ENCODE measurements around the gene TMEM72.
"Not testable (repeated sequence)": the region's sequence is repeated elsewhere in the genome, so short reads cannot be mapped to it uniquely, and the experiment has no call there.

TMEM72 gene

DNA sequence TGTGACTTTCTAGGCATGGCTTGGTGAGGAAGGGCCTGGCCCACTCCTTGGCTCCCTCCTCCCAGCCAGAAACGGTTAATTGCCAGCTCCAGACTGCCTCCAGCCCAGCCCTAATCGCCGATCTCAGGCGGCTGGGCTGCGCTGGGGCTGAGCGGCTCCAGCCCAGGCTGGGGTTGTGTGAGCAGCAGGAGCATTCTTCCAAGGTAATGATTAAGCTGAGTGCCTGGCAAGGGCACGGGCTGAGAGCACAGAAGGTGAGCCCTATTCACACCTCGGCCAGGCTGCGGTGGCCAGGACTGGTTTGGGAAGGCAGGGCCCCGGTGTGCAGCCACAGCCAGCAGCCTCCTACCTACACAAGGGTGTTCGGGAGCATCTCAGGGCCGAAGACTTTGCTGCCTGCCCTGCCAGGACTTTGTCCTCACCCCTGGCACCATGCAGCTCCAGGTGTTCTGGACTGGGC, at the start of gene TMEM72:
TSS of gene TMEM72 (plus strand) at position 257 of the 460 bp plus-strand sequence. CDS start at position 433, 176 bp downstream.
- DNase-seq (ENCODE audit: low read depth in 3 of 3) = no peak

DNA sequence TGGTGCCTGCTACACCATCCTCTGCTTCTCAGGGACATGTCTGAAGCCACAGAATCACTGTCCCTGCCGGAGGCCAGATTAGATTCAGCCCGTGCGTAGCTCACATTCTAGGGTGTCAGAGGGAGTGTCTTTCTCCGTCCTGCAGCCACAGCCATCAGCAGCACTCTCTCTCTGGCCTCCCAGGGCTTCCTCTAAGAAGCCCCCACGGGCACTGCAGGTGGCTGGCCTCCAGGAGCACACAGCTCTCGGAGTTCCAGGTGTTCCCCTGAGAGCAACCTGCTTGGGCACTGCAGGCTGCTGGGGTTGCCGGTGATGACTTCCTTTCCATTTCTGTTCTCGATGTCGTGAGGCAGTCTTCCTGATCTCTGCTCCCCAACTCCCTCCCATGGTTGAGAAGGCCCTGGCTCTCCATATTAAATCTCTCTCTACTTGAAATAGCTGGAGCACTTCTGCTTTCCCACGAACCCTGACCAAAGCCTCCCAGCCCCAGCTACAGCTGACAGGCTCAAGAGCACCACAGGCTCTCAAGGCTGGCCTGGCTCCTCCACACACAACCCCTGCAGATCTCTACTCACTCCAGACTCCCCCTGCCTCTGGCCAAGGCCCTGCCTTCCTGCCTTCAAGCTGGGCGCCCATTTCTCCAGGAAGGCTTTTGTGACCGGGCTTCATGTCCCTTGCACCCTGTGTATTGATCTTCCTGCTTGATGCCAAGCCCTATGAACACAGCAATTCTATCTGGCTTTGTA, 49.0 kb upstream of the TMEM72 start:
- DNase-seq (ENCODE audit: low read depth in 3 of 3) = no peak

- no peak for DNase-seq (ENCODE audit: low read depth in 3 of 3)
Measured at GRCh38 chr10:44862924-44863323, 48.2 kb upstream of the TMEM72 start.

DNA sequence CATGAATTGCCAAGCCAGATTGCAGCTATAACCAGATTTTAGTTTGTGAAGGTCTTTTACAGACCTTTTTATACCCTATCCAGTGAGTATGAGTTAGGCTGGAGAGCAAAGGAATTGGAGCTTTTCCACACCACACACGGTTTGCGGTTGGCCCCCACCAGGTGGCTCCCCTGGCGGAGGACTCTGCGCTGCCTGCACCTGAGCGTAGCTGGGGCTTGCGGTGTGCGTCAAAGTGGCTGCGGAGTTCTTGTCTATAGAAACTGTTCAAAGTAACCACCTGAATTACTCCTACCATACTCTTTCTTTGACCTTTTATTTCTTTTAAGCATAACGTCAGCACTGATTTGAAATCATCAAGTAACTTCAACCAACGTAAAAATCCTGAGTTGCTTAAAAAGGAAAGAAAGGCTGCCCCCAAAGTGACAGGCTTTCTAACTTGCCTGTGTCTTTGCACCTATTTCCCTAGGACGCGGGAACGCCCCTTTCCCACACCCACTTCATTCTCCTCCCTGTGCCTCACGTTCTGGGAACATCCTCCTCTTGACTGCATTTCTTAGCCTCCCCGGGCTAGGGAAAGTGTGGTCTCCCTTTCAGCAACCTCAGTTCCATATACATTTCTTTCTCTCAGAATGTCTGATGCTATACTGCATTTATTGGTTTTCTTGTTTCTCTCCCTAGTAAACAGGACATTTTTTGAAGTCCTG, 47.6 kb upstream of the TMEM72 start:
- DNase-seq (ENCODE audit: low read depth in 3 of 3) = no peak

DNA sequence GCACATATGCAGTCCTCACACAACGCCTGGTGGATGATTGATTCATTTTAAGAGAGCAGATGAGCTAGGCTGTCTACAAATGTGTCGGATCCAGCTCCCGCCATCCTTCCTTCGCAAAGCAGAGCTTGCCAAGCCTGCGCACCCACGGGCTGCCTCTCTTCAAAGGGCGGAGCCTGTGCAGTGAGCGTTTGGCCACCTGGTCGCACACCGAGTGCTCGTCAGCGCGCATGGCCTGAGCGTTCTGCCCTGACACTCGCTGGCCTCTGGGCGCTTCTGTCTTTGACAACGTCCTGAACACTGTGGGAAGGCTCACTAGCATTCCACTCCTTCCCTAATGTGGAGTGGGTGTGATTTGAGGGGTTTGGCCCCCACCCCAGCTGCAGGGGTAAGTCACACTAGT, 47.1 kb upstream of the TMEM72 start:
- no peak for DNase-seq (ENCODE audit: low read depth in 3 of 3)

DNA sequence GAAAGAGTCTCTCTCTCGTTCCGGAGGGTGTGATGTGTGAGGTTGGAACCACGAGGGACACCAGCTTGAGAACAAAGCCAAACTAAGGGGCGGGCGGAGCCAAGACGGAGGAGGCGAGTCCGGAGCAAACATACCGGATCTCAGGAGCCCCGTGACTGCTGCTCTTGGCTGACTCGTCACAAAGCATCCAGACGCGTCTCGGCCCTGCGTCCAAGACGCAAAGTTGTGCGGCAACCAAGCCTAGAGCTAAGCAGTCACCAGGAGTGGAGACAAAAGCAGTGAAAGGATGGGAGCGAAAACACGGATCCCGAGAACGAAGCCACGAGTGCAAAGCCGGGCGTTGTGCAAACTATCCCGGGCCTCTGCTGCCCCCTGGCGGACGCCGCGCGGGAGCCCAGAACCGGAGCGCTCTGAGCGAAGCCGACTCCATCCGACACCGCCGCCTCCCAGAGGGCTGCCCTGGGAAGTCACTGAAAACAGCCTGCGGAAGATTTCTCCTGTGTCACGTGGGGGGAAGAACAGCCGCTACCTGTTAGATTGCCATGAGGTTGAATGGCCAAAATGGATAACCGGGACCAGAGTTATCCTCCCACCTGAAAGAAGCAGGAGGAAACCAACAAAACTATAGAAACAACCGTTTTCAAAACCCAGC, 46.4 kb upstream of the TMEM72 start:
- DNase-seq (ENCODE audit: low read depth in 3 of 3) = peak; percentile 68 to 84 (median 76)

DNA sequence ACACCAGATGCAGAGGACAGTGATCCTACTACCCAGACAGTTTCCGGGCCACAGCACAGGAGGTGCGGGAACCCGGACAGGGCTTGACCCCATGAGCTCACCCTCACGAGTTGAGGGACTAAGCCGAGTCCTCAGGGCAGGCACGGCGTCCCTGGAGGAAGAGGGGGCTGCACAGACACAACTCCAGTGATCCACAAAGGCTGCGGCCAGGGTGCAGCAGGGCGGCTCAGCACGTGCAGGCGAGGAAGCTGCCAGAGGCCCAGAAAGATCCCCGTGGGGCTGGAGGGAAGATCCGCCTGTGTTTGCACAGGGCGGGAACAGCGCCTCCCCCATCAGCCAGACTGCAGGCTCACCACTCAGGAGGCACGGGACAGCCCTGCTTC, 45.9 kb upstream of the TMEM72 start:
- no peak for DNase-seq (ENCODE audit: low read depth in 3 of 3)

- not testable (repeated sequence) for DNase-seq (ENCODE audit: low read depth in 3 of 3)
Measured at GRCh38 chr10:44866367-44866766, 44.8 kb upstream of the TMEM72 start.

GRCh38 chr10:44870031-44870430, 41.1 kb upstream of the TMEM72 start:
- no peak for DNase-seq (ENCODE audit: low read depth in 3 of 3)

GRCh38 chr10:44873160-44873559, 38.0 kb upstream of the TMEM72 start:
- DNase-seq (ENCODE audit: low read depth in 3 of 3) = no peak

GRCh38 chr10:44874166-44874565, 37.0 kb upstream of the TMEM72 start:
- no peak for DNase-seq (ENCODE audit: low read depth in 3 of 3)

- peak; percentile 40 to 76 (median 57) for DNase-seq (ENCODE audit: low read depth in 3 of 3)
Measured at GRCh38 chr10:44878706-44879530, 32.2 kb upstream of the TMEM72 start.

DNA sequence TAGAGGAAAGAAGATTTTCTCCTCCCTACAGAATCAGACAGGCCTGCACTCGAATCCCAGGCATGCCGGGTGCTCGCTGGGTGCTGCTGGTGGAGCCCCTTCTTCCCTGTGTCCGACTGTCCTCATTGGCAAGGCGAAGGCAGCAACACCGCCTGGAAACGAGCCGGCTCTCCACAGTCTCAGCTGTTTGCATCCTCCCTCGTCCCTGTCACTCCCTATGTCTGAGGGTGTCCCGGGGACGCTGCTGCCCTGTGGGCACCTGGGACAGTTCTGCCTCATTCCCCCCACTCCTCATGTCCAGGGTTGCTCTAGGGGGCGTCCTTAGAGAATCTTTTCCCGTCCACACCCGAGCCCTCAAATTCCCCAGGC, 31.6 kb upstream of the TMEM72 start:
- no peak for DNase-seq (ENCODE audit: low read depth in 3 of 3)

- no peak for DNase-seq (ENCODE audit: low read depth in 3 of 3)
Measured at GRCh38 chr10:44880090-44880715, 30.9 kb upstream of the TMEM72 start.

DNA sequence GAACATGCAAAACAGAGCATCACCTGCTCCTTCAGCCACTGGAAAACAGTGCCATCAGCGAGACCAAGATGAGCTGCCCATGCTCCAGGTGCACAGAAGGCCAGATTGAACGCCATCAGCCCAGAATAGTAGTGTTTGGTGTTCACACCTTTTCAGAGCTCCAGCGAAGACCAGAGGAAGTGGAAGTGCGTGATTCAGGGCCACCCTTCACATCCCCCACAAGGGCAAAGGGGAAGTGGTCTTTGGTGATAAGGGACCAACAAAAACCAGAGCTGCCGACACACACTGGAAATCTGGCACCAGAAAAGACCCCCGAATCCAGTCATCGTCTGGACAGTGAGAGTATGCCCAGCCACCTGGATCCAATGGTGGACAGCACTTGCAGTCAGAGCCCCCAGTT, 29.5 kb upstream of the TMEM72 start:
- DNase-seq (ENCODE audit: low read depth in 3 of 3) = no peak

GRCh38 chr10:44882166-44882720, 28.9 kb upstream of the TMEM72 start:
- DNase-seq (ENCODE audit: low read depth in 3 of 3) = no peak

GRCh38 chr10:44883593-44884331, 27.4 kb upstream of the TMEM72 start:
- no peak for DNase-seq (ENCODE audit: low read depth in 3 of 3)

DNA sequence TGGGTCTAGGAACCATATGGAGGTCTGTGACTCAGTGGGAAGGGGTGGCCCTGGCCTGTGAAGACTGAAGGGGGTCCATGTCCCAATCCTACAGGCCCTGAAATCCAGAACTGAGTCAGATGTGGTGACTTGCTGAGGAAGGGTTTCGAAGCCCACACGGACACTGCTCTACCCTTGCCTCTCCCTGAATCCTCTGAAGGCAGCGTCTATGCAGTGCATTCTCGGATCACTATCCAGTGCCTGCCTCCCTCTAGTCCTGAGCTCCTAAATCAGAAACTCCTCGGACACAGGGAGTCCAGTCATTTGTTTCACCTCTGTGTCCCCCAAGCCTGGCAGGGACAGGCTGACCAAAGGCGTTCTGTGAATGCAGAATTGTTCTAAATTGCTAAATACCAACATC, 25.4 kb upstream of the TMEM72 start:
- no peak for DNase-seq (ENCODE audit: low read depth in 3 of 3)

DNA sequence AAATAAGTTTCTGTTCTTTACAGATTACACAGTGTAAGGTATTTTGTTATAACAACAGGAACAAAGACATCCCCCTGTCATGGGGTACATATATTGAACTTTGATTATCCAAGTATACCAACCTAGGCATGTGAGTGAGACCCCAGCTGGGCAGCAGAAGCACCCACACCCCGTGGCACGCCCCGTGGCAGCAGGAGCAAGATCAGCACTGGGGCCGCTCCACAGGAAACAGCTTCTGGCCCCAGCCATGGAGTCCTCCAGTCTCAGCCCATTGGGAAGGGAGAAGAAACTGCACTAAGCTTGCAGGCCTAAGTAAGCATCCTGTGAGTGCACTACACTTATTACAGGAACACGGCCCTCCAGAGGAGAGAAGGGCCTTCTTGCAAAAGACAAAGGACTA, 24.2 kb upstream of the TMEM72 start:
- no peak for DNase-seq (ENCODE audit: low read depth in 3 of 3)

DNA sequence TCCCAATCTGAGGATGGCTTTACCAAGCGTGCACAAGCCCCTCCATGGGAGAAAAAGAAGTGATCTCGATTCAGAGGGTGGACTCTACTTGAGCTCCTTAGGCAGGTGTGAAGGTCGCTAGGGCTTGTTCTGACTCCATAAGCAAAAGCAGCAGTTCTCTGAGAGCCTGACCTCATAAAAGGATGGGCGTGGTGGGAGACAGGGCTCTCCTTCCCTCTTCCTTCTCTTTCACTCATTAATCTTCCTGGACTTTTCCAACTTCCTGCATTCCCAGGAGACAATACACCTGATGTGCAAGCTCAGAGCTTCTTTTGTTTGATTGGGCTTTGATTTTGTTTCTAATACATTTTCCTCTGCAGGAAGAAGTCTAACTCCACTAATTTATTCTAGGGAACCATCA, 22.3 kb upstream of the TMEM72 start:
- DNase-seq (ENCODE audit: low read depth in 3 of 3) = no peak

Measured in stimulated activated CD4-positive, alpha-beta T cell treated with anti-CD3 and anti-CD28 coated beads, TNF-alpha, amount 100 ng/mL, for 24 hours (primary cell).